Measurements from ENCODE around the gene DAP.
"Not testable (repeated sequence)": the region's sequence is repeated elsewhere in the genome, so short reads cannot be mapped to it uniquely, and the experiment has no call there.

DAP gene

DNA sequence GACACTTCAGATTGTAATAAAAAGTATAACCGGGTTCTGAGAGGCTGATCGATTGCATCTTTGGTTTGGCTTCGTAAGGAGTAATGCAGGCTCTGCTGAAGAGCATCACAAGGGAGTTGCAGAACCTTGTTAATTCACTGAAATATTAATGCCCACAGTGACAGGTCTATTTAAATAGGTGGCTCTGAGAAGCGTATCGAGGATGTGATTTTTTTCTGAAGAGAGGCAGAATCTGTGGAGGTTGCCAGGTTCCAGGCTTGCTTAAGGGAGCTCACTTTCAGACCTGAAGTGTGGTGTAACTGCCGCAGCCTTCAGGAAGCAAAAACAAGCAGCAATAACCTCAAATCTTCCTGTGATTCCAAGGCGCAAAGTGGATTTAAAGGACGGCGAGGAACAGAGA, 116.8 kb downstream of the DAP start:
- no peak for TF ChIP-seq CTCF (IDR thresholded peaks at IDR 0.05; ENCODE audit: insufficient read depth, missing control alignments)
- FAIRE-seq = no peak
- no peak for DNase-seq (ENCODE audit: insufficient read length, low spot score)

- TF ChIP-seq CTCF (IDR thresholded peaks at IDR 0.05; ENCODE audit: insufficient read depth, missing control alignments) = no peak
- no peak for FAIRE-seq
- no peak for DNase-seq (ENCODE audit: insufficient read length, low spot score)
Measured at GRCh38 chr5:10642367-10642766, 118.7 kb downstream of the DAP start.

DNA sequence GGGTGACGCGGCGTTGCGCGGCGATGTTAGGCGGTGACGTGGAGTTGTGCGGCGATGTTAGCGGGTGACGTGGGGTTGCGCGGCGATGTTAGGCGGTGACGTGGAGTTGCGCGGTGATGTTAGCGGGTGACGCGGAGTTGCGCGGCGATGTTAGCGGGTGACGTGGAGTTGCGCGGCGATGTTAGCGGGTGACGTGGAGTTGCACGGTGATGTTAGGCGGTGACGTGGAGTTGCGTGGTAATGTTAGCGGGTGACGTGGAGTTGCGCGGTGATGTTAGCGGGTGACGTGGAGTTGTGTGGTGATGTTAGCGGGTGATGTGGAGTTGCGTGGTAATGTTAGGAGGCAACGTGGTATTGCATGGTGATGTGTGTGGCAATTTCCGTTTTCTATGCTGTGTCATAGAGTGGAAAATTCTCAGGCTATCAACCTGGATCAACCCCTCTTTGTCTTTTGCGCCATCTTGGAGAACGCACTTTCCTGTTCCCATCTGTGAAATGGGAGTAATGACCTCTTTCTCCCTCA, 121.1 kb downstream of the DAP start:
- DNase-seq (ENCODE audit: insufficient read length, low spot score) = no peak

DNA sequence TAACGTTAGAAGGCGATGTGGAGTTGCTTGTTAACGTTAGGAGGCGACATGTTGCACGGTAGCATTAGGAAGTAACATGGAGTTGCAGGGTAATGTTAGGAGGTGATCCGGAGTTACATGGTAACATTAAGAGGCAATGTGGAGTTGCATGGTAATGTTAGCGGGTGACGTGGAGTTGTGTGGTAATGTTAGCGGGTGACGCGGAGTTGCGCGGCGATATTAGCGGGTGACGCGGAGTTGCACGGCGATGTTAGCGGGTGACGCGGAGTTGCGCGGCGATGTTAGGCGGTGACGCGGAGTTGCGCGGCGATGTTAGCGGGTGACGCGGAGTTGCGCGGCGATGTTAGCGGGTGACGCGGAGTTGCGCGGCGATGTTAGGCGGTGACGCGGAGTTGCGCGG, 122.3 kb downstream of the DAP start:
- FAIRE-seq = not testable (repeated sequence)

More for the DNA sequence above, 121.1 kb downstream of the DAP start:
- no peak for FAIRE-seq
- no peak for TF ChIP-seq CTCF (IDR thresholded peaks at IDR 0.05; ENCODE audit: insufficient read depth, missing control alignments)

GRCh38 chr5:10637944-10638343, 123.1 kb downstream of the DAP start:
- DNase-seq (ENCODE audit: insufficient read length, low spot score) = no peak
- FAIRE-seq = no peak
- no peak for TF ChIP-seq CTCF (IDR thresholded peaks at IDR 0.05; ENCODE audit: insufficient read depth, missing control alignments)

More for the DNA sequence above, 122.3 kb downstream of the DAP start:
- DNase-seq (ENCODE audit: insufficient read length, low spot score) = not testable (repeated sequence)

DNA sequence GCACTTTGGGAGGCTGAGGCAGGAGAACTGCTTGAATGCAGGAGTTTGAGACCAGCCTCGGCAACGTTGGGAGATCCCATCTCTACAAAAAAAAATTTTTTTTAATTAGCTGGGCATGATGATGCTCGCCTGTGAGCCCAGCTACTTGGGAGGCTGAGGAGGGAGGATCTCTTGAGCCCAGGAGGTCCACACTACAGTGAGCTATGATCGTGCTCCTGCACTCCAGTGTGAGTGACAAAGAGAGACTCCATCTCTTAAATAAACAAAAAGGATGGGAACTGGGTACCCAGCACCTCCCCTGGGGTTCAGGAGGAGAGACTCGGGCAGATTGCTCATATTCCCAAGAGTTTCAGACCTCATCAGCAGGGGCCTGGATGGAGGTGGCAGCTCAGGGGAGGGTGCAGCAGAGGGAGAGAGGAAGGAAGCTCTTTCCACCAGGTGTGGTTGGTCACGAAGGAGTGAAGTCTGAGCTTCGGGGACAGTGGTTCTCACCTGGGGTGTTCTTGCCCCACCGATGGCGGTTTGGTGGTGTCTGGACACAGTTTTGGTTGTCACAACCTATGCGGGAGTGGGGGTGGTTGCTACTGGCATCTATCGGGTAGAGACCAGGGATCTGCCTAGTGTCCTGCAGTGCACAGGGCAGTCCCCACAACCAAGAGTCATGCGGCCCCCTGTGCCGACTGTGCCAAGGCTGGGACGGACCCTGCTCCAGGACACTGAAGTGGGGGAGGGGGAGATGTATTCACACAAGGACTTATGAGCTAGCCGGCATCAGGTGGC, 124.5 kb downstream of the DAP start:
- no peak for FAIRE-seq
- DNase-seq (ENCODE audit: insufficient read length, low spot score) = no peak
- TF ChIP-seq CTCF (IDR thresholded peaks at IDR 0.05; ENCODE audit: insufficient read depth, missing control alignments) = no peak

GRCh38 chr5:10635867-10636350, 125.1 kb downstream of the DAP start:
- DNase-seq (ENCODE audit: insufficient read length, low spot score) = no peak
- no peak for TF ChIP-seq CTCF (IDR thresholded peaks at IDR 0.05; ENCODE audit: insufficient read depth, missing control alignments)
- FAIRE-seq = no peak

All from D721Med (cell line).